Spleen (tissue), 11 donors: Measurements from ENCODE around the gene SORCS1. TPM values are rescaled to one million over a fixed set of nuclear protein-coding genes. Genes with fewer than 3 reads are reported as not detected.

Experiments
- DNase-seq: peaks from one replicate; pipeline ENCODE4 v3.0.0-alpha.2; 2020
- H3K27ac ChIP-seq, 8 donors: fragments of 200-600 bp; sonication (generic) in 7 of 8; 1 replicate in 4 of 8; 2 replicates in 4 of 8; pipeline versions ENCODE4 v1.5.0 to v1.8.0; 2016 to 2021; ENCODE audit warnings: inconsistent platforms in 4 of 8, mild to moderate bottlenecking in 4 of 8, moderate library complexity in 1 of 8
- H3K27me3 ChIP-seq, 7 donors: fragments of 200-600 bp; sonication (generic) in 6 of 7; replicated peaks in 1 of 7; 1 replicate in 4 of 7; 2 replicates in 3 of 7; pipeline versions ENCODE4 v1.5.0 to v1.8.0; 2016 to 2021; ENCODE audit warnings: inconsistent platforms in 3 of 7, mild to moderate bottlenecking in 1 of 7
- H3K36me3 ChIP-seq, 6 donors: fragments of 200-600 bp; sonication (generic) in 5 of 6; 1 replicate in 4 of 6; 2 replicates in 2 of 6; pipeline versions ENCODE4 v1.5.0 to v1.8.0; 2016 to 2021; ENCODE audit warnings: inconsistent platforms in 2 of 6
- H3K4me1 ChIP-seq, 6 donors: fragments of 200-600 bp; sonication (generic) in 5 of 6; 1 replicate in 3 of 6; 2 replicates in 3 of 6; pipeline versions ENCODE4 v1.5.0 to v1.8.0; 2016 to 2021; ENCODE audit warnings: inconsistent platforms in 3 of 6
- H3K4me3 ChIP-seq, 8 donors: fragments of 200-600 bp; sonication (generic) in 7 of 8; 1 replicate in 4 of 8; 2 replicates in 4 of 8; pipeline versions ENCODE4 v1.5.0 to v1.8.0; 2016 to 2021; ENCODE audit warnings: inconsistent platforms in 4 of 8, mild to moderate bottlenecking in 4 of 8, moderate library complexity in 2 of 8
- H3K9me3 ChIP-seq, 8 donors: fragments of 200-600 bp; sonication (generic) in 7 of 8; 1 replicate in 4 of 8; 2 replicates in 4 of 8; pipeline versions ENCODE4 v1.5.0 to v1.8.0; 2016 to 2021; ENCODE audit warnings: inconsistent platforms in 4 of 8
- CTCF ChIP-seq, 11 experiments: fragments of 200-600 bp in 7 of 11; fragments of 450-650 bp in 4 of 11; sonication (generic) in 4 of 11; IDR thresholded peaks in 8 of 11; conservative IDR thresholded peaks in 3 of 11; 1 replicate in 7 of 11; 2 replicates in 4 of 11; pipeline versions ENCODE4 v1.4.0 to v1.8.0; 2016 to 2021; ENCODE audit warnings: antibody characterized with exemption in 11 of 11, inconsistent platforms in 4 of 11, mild to moderate bottlenecking in 1 of 11
- POLR2A ChIP-seq, 3 donors: fragments of 450-650 bp; IDR thresholded peaks; one replicate each; pipeline ENCODE4 v1.5.1; 2017; ENCODE audit warnings: antibody characterized with exemption in 3 of 3, mild to moderate bottlenecking in 1 of 3
- POLR2AphosphoS5 ChIP-seq, 3 donors: sonication (generic); formaldehyde crosslinking; IDR thresholded peaks; one replicate each; pipeline ENCODE4 v1.5.1; 2017; ENCODE audit warnings: antibody characterized with exemption in 3 of 3
- WGBS, 5 donors: extraction: QIAGEN DNeasy Blood & Tissue Kit in 3 of 5; methylation state at CpG; one replicate each; pipeline versions ENCODE4 v1.1.5 to v1.1.7; 2013 to 2018; 5-methylcytosine and 5-hydroxymethylcytosine counted together
- intact Hi-C: fragments of 100-400 bp; cut with DNase I; formaldehyde crosslinking; loops from one replicate; pipeline ENCODE4 v1.15.0; 2023; ENCODE audit warnings: low total_unique reads
- polyA plus RNA-seq, 3 donors: library from polyadenylated mRNA; stranded (reverse); fragments of 200-250 nt; gene quantifications; one replicate each; pipeline ENCODE4 v1.2.1, GENCODE V29; 2013
- total RNA-seq, 7 donors: library from RNA; depleted of rRNA in 3 of 7; stranded (reverse); fragments of >200 nt in 3 of 7; fragmentation: NEBNext Ultra II Directional in 4 of 7; extraction: Animal tissue kit (Norgen Biotek cat#: 25700) in 4 of 7; gene quantifications; one replicate each; pipeline versions ENCODE4 v1.1.0 to v1.2.1, GENCODE V29; 2016 to 2021
- donor health status: healthy with polysubstance abuse.
- donor health status: DM: no; HTN: no; CAD: no; lungs with moderate emphysema.
- donor health status: DM: no; HTN: no; CAD: no.
- donor health status: Bipolar disorder and iron deficiency.
- donor health status: healthy.
- donor health status: DM: no; HTN: no; CAD: no.
- donor health status: DM: yes; HTN: yes; CAD: no.

SORCS1 gene
- total and polyA plus RNA-seq, 10 donors: 0.67 to 2.7 (median 1.6) TPM

- no peak for DNase-seq
- Histone ChIP-seq H3K27me3 (no peaks in the 10 kb centered on the region), H3K4me1 (no peaks in the 10 kb centered on the region), H3K4me3 (no peak overlapping the region), H3K27ac (no peak overlapping the region), H3K9me3 (no peaks in the 10 kb centered on the region), H3K36me3 (no peaks in the 10 kb centered on the region)
- WGBS, 5 donors: 68 to 73% (median 72%) methylated on average over 7 of the region's 7 CpGs
- TF ChIP-seq CTCF (IDR thresholded peaks at IDR 0.05 in 8 of 11, conservative IDR thresholded peaks at IDR 0.05 in 3 of 11) (no peak), POLR2AphosphoS5 (IDR thresholded peaks at IDR 0.05) (no peak), POLR2A (IDR thresholded peaks at IDR 0.05) (no peak)
- intact Hi-C loops: no loop called here
Measured at GRCh38 chr10:106557951-106558733, 606.4 kb downstream of the SORCS1 start.

- no peak overlapping the region for H3K27ac ChIP-seq
- no peak for DNase-seq
- no peaks in the 10 kb centered on the region for H3K9me3 ChIP-seq
- no peak for TF ChIP-seq POLR2A (IDR thresholded peaks at IDR 0.05)
- no peak for TF ChIP-seq CTCF (IDR thresholded peaks at IDR 0.05 in 8 of 11, conservative IDR thresholded peaks at IDR 0.05 in 3 of 11)
- no peak for TF ChIP-seq POLR2AphosphoS5 (IDR thresholded peaks at IDR 0.05)
- intact Hi-C loops: no loop called here
- H3K27me3 ChIP-seq: no peaks in the 10 kb centered on the region
- H3K36me3 ChIP-seq: no peaks in the 10 kb centered on the region
- no peak overlapping the region for H3K4me3 ChIP-seq
- no peaks in the 10 kb centered on the region for H3K4me1 ChIP-seq
Measured at GRCh38 chr10:106557053-106557452, 607.5 kb downstream of the SORCS1 start.

GRCh38 chr10:106555599-106555998, 608.9 kb downstream of the SORCS1 start:
- intact Hi-C loops: no loop called here
- no peak overlapping the region for H3K4me3 ChIP-seq
- whole genome bisulfite sequencing, 5 donors: 58 to 78% (median 68%) methylated on average over 2 of the region's 2 CpGs
- no peaks in the 10 kb centered on the region for H3K36me3 ChIP-seq
- TF ChIP-seq POLR2A (IDR thresholded peaks at IDR 0.05) (no peak), CTCF (IDR thresholded peaks at IDR 0.05 in 8 of 11, conservative IDR thresholded peaks at IDR 0.05 in 3 of 11) (no peak), POLR2AphosphoS5 (IDR thresholded peaks at IDR 0.05) (no peak)
- no peaks in the 10 kb centered on the region for H3K4me1 ChIP-seq
- no peak for DNase-seq
- no peak overlapping the region for H3K27ac ChIP-seq
- no peaks in the 10 kb centered on the region for H3K9me3 ChIP-seq
- no peaks in the 10 kb centered on the region for H3K27me3 ChIP-seq

GRCh38 chr10:106551501-106552062, 612.9 kb downstream of the SORCS1 start:
- Histone ChIP-seq H3K9me3 (no peaks in the 10 kb centered on the region), H3K27ac (no peak overlapping the region), H3K4me3 (no peak overlapping the region), H3K36me3 (no peaks in the 10 kb centered on the region), H3K4me1 (no peaks in the 10 kb centered on the region), H3K27me3 (no peaks in the 10 kb centered on the region)
- no peak for DNase-seq
- intact Hi-C loops: no loop called here
- WGBS, 5 donors: 79 to 90% (median 87%) methylated on average over 4 of the region's 4 CpGs
- no peak for TF ChIP-seq POLR2AphosphoS5 (IDR thresholded peaks at IDR 0.05)
- TF ChIP-seq POLR2A (IDR thresholded peaks at IDR 0.05): no peak
- no peak for TF ChIP-seq CTCF (IDR thresholded peaks at IDR 0.05 in 8 of 11, conservative IDR thresholded peaks at IDR 0.05 in 3 of 11)
